Measurements from ENCODE around the gene SIAH1. TPM values are rescaled to one million over a fixed set of nuclear protein-coding genes. Genes with fewer than 3 reads are reported as not detected.

Gene SIAH1
- total and polyA plus RNA-seq, 9 of the 15 experiments (the other 6 are each of a cell fraction or from before 2014, with no cell fraction given) = 4.1 to 14.3 (median 12.5) TPM

DNA sequence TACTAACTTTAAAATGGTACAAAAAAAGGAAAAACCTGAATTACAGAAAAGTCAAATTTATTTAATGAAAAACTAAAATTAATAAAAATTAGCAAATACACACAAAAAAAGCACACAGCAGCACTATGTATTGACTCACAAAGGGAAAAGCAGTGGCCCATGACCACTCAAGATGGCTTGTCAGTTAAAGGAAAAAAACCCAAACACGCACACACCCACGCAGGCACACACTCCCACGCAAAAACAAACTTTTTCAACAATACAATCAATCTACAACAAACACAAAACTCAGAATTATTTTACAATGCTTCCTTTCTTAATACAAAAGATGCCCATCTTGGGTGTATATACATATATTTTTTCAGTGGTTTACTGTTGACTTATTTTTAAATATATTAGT lies 24.2 kb downstream of the SIAH1 start (continued):
- TF ChIP-seq, protein P1, sequence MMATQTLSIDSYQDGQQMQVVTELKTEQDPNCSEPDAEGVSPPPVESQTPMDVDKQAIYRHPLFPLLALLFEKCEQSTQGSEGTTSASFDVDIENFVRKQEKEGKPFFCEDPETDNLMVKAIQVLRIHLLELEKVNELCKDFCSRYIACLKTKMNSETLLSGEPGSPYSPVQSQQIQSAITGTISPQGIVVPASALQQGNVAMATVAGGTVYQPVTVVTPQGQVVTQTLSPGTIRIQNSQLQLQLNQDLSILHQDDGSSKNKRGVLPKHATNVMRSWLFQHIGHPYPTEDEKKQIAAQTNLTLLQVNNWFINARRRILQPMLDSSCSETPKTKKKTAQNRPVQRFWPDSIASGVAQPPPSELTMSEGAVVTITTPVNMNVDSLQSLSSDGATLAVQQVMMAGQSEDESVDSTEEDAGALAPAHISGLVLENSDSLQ (IDR thresholded peaks at IDR 0.05) = peak; percentile 53
- TF ChIP-seq DPF2 (IDR thresholded peaks at IDR 0.05) (peak; percentile 71), BRD4 (IDR thresholded peaks at IDR 0.05) (no peak), POLR2H (tag; IDR thresholded peaks at IDR 0.05; ENCODE audit: low read depth) (0 out of 2 replicates have a peak, but pooled peaks have one; percentile 10), NBN (IDR thresholded peaks at IDR 0.05; ENCODE audit: low read depth) (no peak), CREB1 (IDR thresholded peaks at IDR 0.05) (no peak), CREB1 (CRISPR knock-in tag; IDR thresholded peaks at IDR 0.05) (no peak), EGR1 (conservative IDR thresholded peaks at IDR 0.05) (peak; percentile 96), FOXK1 (CRISPR knock-in tag; IDR thresholded peaks at IDR 0.05; ENCODE audit: borderline replicate concordance) (no peak)

DNA sequence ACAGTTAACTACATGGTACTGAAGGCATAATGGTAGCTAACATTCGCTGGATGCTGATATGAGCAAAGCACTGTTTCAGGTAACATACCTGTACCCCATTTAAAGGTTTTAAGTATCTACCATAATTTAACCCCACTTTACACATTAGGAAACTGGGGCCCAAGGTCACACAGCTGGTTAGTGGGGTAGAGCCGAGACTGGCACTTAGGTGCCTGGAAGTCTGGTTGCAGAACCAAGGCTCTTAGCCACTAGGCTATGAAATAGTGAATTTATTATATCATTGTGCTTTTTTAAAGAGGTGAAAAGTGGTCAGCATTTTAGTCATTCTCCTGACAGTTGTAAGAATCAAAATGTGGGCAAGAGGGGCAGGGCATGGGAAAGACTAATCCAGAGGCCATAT lies 25.2 kb downstream of the SIAH1 start:
- H3K36me3 ChIP-seq (ENCODE audit: control insufficient read depth, insufficient read depth, low read length) = peaks cover 47% of the 10 kb centered on the region
- in situ Hi-C loops (cut with MboI) = no loop called here
- ChIA-PET CTCF (ENCODE audit: low intra/inter-chr PET ratio) (no interaction called here), POLR2A (interaction anchor here (0.7 to 1.0 kb wide), 3 partner anchors 9 to 246 kb away, joined by 3 read pairs; no protein-coding TSS in a partner anchor)
- H3K4me1 ChIP-seq (replicated peaks in 1 of 2; ENCODE audit: control insufficient read depth in 2 of 2, insufficient read depth in 2 of 2, low read length in 2 of 2) = peaks cover 3 to 19% of the 10 kb centered on the region in 2 experiments; a peak in 4 of 5 replicates
- H3K4me3 ChIP-seq = no peak overlapping the region
- WGBS (ENCODE audit: insufficient coverage, low coverage, missing lambda C conversion rate) = 97% methylated on average over 2 of the region's 2 CpGs
- no peak overlapping the region for H3K9ac ChIP-seq (ENCODE audit: insufficient read depth in 1 of 2, low read depth in 2 of 2, low read length in 2 of 2)
- peaks cover 80% of the 10 kb centered on the region for H3K79me2 ChIP-seq (ENCODE audit: control insufficient read depth, insufficient read depth, low read length)
- H3K27ac ChIP-seq (ENCODE audit: extremely low read depth, low read depth, low read length) = no peak overlapping the region
- no peak overlapping the region for H2AFZ ChIP-seq (ENCODE audit: low read depth, low read length)
- ATAC-seq (no peak), DNase-seq (ENCODE audit: extremely low read depth in 1 of 4, low spot score in 3 of 4) (no peak), FAIRE-seq (no peak)
- BruUV-seq (replicated peaks) = no TSS peak
- no peaks in the 10 kb centered on the region for H3K27me3 ChIP-seq (ENCODE audit: control insufficient read depth in 2 of 2, insufficient read depth in 2 of 2, low read length in 2 of 2)
- no peak overlapping the region for H3K4me2 ChIP-seq (ENCODE audit: insufficient read depth, low read length)
- H3K9me3 ChIP-seq (replicated peaks; ENCODE audit: control insufficient read depth, insufficient read depth, low read depth, low read length) = no peaks in the 10 kb centered on the region
- H4K20me1 ChIP-seq (replicated peaks; ENCODE audit: control insufficient read depth, insufficient read depth, low read length) = peaks cover 6% of the 10 kb centered on the region; the same call in 1 of the 2 replicates
- intact Hi-C loops (cut with micrococcal nuclease) = no loop called here
- no peaks in the 10 kb centered on the region for H3K9me1 ChIP-seq (ENCODE audit: control insufficient read depth, insufficient read depth, low read length)
- TF ChIP-seq NBN (IDR thresholded peaks at IDR 0.05; ENCODE audit: low read depth) = no peak
- TF ChIP-seq, protein P2, sequence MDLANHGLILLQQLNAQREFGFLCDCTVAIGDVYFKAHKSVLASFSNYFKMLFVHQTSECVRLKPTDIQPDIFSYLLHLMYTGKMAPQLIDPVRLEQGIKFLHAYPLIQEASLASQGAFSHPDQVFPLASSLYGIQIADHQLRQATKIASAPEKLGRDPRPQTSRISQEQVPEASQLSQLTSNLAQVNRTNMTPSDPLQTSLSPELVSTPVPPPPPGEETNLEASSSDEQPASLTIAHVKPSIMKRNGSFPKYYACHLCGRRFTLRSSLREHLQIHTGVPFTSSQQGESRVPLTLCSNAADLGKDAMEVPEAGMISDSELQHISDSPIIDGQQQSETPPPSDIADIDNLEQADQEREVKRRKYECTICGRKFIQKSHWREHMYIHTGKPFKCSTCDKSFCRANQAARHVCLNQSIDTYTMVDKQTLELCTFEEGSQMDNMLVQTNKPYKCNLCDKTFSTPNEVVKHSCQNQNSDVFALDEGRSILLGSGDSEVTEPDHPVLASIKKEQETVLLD (IDR thresholded peaks at IDR 0.05) = no peak
- TF ChIP-seq, protein P3, sequence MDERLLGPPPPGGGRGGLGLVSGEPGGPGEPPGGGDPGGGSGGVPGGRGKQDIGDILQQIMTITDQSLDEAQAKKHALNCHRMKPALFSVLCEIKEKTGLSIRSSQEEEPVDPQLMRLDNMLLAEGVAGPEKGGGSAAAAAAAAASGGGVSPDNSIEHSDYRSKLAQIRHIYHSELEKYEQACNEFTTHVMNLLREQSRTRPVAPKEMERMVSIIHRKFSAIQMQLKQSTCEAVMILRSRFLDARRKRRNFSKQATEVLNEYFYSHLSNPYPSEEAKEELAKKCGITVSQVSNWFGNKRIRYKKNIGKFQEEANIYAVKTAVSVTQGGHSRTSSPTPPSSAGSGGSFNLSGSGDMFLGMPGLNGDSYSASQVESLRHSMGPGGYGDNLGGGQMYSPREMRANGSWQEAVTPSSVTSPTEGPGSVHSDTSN (CRISPR knock-in tag; IDR thresholded peaks at IDR 0.05; ENCODE audit: low read depth) = no peak
- TF ChIP-seq, protein P3 (tag; conservative IDR thresholded peaks at IDR 0.05; ENCODE audit: low read depth) = no peak
- TF ChIP-seq BRCA1 (IDR thresholded peaks at IDR 0.05) = no peak
- TF ChIP-seq BRCA1 (CRISPR knock-in tag; IDR thresholded peaks at IDR 0.05) = no peak
- no peak for TF ChIP-seq FOXM1 (IDR thresholded peaks at IDR 0.05; ENCODE audit: low read depth)
- TF ChIP-seq FOXM1 (CRISPR knock-in tag; IDR thresholded peaks at IDR 0.05; ENCODE audit: low read depth) = no peak
- TF ChIP-seq, protein P4, sequence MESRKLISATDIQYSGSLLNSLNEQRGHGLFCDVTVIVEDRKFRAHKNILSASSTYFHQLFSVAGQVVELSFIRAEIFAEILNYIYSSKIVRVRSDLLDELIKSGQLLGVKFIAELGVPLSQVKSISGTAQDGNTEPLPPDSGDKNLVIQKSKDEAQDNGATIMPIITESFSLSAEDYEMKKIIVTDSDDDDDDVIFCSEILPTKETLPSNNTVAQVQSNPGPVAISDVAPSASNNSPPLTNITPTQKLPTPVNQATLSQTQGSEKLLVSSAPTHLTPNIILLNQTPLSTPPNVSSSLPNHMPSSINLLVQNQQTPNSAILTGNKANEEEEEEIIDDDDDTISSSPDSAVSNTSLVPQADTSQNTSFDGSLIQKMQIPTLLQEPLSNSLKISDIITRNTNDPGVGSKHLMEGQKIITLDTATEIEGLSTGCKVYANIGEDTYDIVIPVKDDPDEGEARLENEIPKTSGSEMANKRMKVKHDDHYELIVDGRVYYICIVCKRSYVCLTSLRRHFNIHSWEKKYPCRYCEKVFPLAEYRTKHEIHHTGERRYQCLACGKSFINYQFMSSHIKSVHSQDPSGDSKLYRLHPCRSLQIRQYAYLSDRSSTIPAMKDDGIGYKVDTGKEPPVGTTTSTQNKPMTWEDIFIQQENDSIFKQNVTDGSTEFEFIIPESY (CRISPR knock-in tag; IDR thresholded peaks at IDR 0.05) = no peak

All from K562 (cell line).